Measurements from ENCODE around the gene PLXND1.
"Not testable (repeated sequence)": the region's sequence is repeated elsewhere in the genome, so short reads cannot be mapped to it uniquely, and the experiment has no call there.

The PLXND1 gene

DNA sequence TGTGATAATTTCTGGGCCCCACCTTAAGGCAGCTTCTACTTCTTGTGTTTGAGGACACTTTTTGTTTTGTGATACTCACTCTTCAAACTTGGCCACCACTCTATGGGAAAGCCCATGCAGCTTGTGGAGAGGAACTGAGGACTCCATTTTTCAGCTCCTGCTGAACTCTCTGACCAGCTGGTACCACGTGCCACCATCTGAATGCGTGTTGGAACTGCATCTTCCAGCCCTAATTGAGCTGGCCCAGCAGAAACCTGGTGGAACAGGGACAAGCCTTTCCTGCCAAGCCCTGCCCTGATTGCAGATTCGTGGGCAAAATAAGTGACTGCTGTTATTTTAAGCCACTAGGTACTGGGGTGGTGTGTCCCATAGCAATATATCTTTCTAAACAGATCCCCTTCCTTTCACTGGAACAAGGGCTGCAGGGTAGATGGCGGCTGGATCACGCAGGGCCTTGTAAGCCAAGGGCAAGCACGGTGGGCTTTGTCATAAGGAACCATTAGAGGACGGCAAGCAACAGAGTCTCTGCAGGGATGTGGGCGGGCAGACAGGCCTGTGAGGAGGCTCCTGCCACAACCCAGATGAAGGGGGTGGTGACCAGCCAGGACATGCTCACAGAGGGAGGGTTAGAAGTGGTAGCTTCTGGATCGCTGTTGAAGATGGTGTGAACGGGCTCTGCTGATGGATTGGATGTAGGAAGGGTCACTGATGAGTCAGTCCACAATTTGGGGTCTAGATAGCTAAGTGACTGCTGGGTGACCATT, 54.0 kb downstream of the PLXND1 start:
- DNase-seq (ENCODE audit: low read depth in 1 of 2, low spot score in 1 of 2) = no peak

DNA sequence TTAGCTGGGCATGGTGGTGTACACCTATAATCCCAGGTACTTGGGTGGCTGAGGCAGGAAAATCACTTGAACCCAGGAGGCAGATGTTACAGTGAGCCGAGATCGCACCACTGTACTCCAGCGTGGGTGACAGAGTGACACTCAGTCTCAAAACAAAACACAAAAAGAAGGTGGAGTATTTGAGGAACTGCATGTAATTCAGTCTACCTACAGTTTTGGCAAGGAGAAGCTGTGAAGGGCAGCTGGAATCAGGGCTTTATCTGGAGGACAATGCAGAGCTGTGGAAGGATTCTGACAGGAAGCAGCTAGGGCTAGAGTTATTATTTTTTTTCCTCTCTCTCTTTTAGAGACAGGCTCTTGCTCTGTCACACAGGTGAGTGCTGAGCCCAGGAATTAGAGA, 56.7 kb downstream of the PLXND1 start:
- DNase-seq (ENCODE audit: low read depth in 1 of 2, low spot score in 1 of 2) = no peak

DNA sequence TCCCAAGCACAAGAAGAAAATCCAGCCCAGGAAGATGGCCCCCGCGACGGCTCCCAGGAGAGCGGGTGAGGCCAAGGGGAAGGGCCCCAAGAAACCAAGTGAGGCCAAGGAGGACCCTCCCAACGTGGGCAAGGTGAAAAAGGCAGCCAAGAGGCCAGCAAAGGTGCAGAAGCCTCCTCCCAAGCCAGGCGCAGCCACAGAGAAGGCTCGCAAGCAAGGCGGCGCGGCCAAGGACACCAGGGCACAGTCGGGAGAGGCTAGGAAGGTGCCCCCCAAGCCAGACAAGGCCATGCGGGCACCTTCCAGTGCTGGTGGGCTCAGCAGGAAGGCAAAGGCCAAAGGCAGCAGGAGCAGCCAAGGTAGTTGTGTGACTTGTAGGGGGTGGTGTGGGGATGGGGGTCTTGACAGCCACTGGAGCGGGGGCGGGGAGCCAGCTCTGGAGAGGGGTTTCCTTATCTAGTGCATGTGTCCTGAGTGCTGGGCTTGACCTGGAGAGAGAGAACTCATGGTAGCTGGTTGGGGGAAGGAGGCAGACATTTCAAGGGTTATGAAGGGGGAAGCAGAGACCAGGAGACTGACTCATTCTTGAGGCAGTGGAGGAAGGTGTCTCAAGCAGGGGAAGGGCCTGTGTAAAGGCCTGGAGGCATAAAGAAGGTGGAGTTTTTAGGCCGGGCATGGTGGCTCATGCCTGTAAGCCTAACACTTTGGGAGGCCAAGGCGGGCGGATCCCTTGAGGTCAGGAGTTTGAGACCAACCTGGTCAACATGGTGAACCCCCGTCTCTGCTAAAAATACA, 57.3 kb downstream of the PLXND1 start:
- no peak for DNase-seq (ENCODE audit: low read depth in 1 of 2, low spot score in 1 of 2)

DNA sequence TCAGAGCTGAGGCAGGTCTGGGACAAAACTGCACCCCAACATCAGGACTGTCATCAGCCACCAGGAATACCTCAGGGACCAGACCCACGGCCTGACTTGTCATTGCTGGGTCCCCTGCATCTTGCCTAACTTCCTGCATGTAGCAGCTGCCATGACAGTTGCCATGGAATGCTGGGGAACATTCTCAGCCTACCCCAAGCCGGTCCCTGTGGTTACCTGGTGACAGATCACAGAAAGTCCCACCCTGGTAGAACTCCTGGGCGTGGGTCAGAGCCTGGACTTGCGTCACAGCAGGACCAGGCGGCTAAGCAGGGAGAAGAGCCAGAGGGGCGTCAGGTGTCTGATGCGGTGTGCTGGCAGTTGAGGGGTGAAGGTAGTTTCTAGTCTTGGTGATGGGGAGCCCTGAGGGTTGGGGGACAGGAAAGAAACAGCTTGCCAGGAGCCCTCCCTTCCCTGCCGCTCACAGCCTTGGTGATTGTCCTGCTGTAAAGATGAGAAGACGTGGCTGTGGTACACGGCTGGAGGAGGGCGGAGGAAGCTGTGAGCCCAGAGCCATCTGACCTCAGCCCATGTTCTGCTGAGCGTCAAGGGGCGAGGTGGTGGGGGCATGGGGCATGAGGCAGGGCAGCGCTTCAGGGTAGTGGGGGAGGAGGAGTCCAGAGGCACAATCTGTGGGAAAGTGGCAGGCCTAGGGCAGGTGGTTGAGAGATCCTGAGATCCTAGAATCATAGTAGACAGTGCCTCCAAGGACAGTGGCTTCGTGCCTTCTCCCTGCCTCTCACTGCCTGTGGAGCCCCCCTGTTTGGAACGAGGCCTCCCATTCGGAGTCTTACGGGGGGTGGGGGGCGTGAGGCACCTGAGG, 58.1 kb downstream of the PLXND1 start:
- no peak for DNase-seq (ENCODE audit: low read depth in 1 of 2, low spot score in 1 of 2)

DNA sequence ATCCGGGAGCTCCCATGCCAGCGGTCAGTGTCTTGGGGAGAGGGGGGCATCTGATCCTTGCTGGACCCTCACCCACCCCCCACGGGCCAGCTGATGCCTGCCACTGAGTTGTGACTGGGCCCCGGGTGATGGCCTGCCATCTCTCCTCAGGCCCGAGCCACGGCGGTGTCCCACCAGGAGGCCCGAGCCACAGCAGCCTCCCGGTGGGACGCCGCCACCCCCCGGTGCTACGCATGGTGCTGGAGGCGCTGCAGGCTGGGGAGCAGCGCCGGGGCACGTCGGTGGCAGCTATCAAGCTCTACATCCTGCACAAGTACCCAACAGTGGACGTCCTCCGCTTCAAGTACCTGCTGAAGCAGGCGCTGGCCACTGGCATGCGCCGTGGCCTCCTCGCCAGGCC, 59.2 kb downstream of the PLXND1 start:
- DNase-seq (ENCODE audit: low read depth in 1 of 2, low spot score in 1 of 2) = no peak

DNA sequence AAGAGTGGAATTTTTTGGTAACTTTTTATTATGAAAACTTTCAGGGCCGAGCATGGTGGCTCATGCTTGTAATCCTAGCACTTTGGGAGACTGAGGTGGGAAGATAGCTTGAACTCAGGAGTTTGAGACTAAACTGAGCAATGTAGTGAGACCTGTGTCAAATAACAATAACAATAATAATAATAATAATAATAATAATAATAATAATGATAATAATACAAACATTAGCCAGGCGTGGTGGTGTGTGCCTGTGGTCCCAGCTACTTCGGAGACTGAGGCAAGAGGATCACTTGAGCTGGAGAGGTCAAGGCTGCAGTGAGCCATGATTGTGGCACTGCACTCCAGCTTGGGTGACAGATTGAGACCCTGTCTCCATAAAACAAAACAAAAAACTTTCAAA, 60.5 kb downstream of the PLXND1 start:
- DNase-seq (ENCODE audit: low read depth in 1 of 2, low spot score in 1 of 2) = not testable (repeated sequence)

DNA sequence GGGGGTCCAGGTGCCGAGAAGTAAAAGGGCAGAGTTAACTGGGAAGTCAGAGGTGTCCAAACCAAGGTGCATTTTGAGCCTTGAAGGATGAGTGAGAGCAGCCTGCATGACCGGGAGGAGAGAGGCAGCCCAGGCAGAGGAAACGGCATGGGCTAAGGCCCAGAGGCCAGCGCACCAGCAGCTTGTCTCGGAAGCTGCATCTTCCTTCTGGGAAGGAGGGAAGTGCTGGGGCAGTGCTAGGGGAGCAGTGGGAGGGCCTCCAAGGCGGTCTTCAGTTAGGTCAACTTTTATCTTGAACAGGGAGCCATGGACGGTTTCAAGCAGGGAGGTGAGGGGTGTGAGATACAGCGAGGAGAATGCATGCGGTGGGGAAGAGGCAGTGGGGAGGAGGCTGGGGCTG, 62.5 kb downstream of the PLXND1 start:
- DNase-seq (ENCODE audit: low read depth in 1 of 2, low spot score in 1 of 2) = no peak

DNA sequence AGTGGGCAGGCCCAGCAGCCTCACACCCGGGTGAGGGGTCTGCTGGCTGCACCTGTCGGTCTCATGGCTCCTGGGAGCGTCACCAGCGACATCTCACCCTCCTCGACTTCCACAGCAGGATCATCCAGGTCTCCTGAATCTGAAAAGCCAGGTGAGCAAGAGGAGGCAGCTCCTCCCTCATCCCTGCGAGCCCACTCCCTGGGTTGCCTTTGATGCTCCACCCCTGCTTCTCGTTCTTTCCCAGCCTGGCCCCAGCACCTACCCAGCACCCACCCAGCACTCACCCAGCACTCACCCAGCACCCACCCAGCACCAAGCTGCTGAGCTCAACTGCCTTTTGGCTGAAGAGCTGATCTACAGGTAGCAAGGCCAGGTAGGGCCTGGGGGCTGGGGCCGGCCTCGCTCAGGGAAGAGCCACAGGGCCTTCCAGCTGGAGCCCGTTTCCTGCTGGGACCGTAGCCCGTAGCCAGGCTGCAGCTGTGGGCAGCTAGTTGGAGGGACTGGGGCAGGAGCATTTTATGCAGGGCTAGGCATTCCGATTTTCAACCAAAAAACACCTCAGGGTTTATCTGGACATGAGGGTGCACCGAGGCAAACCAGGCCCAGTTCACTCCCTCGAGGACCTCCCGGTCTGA, 63.2 kb downstream of the PLXND1 start, which contains the start of gene H1-8:
Gene H1-8 (plus strand): TSS at position 20 of the 635 bp plus-strand sequence. CDS start 44 bp downstream, at position 64.
- no peak for DNase-seq (ENCODE audit: low read depth in 1 of 2, low spot score in 1 of 2)

DNA sequence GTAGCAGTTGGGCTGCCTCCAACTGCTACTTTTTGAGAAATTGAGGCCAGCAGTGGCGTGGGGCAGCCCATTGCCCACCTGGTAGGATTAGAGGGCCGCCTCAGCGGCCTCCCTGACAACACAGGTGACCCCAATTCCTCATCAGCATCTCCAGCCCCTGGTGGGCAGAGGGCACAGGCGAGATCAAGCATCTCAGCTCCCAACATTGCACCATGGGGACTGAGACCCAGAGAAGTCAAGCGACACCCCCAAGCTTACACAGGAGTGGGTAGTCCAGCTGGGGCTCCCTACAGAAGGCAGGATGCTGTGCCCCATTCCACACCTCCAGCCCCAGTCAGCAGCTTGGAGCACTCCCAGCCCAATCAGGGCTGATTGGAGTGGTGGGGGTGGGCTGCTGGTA, 63.7 kb downstream of the PLXND1 start:
- no peak for DNase-seq (ENCODE audit: low read depth in 1 of 2, low spot score in 1 of 2)

DNA sequence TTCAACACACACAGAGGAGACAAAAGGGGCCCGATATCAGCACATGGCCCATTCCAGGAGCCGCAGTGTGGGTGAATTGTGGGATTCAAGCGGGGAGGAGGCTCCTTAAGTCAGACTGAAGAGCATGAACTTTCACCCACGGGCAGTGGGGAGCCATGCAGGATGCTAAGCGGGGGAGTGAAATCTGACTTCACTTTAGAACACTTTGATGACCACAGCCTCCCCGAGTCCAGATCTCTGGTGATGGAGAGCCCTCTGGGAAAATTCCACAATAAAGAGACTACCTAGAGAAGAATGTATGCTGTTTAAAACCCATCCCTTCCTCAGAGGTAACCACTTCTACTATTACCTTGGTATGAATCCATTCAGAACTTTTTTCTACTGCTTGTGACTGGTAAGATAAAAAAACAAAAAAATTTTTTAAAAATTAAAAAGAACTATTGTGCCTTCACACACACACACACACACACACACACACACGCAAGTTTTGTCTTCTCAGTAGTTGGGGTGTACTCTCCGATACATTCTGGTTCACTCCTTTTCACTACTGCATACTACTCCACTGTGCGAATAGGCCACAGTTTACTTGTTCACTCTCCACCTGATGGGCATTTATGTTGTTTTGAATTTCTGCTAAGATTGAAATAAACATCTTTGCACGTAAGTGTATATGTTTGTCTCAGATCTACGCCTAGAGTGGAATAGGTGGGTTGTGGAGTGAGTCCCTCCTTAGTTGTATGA, 65.5 kb downstream of the PLXND1 start:
- DNase-seq (ENCODE audit: low read depth in 1 of 2, low spot score in 1 of 2) = no peak

DNA sequence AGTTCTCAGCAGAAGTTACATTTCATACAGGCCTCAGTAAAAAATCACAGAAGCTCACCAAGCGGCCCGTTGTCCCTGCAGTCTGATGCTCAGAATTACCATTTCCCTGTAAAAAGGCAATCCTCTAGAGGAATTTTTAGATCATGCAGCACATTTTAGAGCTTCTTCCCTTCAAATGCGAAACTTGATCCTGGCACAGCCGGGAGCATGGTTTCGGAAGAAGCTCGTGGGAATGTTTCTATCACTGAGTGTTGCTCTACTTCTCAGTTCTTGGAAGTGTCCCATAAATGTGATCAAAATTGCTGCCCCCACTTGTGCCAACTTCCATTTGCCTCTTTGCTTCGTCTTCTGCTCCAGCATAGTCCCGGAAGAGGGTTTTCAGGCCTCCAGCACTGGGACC, 67.3 kb downstream of the PLXND1 start:
- no peak for DNase-seq (ENCODE audit: low read depth in 1 of 2, low spot score in 1 of 2)

DNA sequence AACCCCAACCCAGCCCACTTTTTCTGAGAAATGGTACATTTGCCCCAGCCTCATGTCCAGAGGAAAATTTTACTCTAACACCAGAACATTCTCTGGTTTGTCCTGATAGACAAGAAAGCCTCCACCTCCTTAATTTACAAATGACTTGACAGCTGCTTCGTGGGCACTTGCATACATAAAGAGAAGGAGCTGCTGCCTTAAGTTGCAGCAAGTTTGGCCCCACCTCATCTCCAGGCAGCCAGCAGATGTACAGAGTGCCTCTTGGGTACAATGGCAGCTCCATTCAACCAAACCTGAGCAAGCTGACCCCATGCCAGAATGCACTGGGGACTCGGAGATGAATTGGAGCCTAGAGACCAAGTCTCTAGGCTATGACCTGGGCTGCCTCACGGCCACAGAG, 69.7 kb downstream of the PLXND1 start:
- no peak for DNase-seq (ENCODE audit: low read depth in 1 of 2, low spot score in 1 of 2)

DNA sequence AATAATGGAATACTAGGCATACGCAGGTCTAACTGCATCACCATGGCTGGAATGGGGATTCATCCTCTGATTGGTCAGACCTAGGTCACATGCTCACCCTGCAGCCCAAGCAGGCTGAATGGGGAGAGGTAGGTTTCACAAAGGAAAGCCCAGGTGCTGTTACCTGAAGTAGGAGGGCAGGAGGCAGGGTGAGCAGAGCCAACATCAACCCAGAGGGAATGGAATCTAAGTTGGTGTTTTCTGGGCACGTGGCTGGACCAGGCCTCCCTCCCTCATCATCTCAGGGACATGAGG, 70.2 kb downstream of the PLXND1 start:
- DNase-seq (ENCODE audit: low read depth in 1 of 2, low spot score in 1 of 2) = no peak

DNA sequence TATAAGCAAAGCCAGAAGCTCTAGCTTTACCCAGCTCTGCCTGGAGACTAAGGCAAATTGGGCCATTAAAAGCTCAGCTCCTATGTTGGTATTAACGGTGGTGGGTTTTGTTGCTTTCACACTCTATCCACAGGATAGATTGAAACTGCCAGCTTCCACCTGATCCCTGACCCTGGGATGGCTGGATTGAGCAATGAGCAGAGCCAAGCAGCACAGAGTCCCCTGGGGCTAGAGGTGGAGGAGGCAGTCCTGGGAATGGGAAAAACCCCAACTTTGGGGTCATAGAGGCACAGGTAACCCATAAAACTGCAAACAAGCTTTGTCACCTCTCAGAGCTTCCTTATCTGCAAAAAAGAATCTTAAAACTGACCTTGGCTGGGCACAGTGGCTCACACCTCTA, 71.4 kb downstream of the PLXND1 start:
- DNase-seq (ENCODE audit: low read depth in 1 of 2, low spot score in 1 of 2) = no peak

DNA sequence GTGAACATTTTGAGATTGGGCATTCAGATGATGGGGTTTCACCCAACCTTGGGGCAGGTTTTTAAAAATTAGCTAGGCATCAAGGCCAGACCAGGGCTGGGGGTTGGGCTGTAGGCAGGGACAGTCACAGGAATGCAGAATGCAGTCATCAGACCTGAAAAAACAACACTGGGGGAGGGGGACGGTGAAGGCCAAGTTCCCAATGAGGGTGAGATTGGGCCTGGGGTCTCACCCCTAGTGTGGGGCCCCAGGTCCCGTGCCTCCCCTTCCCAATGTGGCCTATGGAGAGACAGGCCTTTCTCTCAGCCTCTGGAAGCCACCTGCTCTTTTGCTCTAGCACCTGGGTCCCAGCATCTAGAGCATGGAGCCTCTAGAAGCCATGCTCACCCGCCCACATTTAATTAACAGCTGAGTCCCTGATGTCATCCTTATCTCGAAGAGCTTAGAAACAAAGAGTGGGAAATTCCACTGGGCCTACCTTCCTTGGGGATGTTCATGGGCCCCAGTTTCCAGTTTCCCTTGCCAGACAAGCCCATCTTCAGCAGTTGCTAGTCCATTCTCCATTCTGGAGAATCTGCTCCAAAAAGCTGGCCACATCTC, 71.9 kb downstream of the PLXND1 start:
- DNase-seq (ENCODE audit: low read depth in 1 of 2, low spot score in 1 of 2) = no peak

DNA sequence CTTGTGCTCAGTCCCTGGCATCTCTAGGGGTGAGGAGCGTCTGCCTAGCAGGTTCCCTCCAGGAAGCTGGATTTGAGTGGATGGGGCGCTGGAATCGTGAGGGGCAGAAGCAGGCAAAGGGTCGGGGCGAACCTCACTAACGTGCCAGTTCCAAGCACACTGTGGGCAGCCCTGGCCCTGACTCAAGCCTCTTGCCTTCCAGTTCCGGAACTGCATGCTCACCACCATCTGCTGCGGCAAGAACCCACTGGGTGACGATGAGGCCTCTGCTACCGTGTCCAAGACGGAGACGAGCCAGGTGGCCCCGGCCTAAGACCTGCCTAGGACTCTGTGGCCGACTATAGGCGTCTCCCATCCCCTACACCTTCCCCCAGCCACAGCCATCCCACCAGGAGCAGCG, 73.1 kb downstream of the PLXND1 start:
- no peak for DNase-seq (ENCODE audit: low read depth in 1 of 2, low spot score in 1 of 2)

DNA sequence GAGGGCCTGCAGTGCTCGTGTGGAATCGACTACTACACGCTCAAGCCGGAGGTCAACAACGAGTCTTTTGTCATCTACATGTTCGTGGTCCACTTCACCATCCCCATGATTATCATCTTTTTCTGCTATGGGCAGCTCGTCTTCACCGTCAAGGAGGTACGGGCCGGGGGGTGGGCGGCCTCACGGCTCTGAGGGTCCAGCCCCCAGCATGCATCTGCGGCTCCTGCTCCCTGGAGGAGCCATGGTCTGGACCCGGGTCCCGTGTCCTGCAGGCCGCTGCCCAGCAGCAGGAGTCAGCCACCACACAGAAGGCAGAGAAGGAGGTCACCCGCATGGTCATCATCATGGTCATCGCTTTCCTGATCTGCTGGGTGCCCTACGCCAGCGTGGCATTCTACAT, 74.2 kb downstream of the PLXND1 start:
- no peak for DNase-seq (ENCODE audit: low read depth in 1 of 2, low spot score in 1 of 2)

DNA sequence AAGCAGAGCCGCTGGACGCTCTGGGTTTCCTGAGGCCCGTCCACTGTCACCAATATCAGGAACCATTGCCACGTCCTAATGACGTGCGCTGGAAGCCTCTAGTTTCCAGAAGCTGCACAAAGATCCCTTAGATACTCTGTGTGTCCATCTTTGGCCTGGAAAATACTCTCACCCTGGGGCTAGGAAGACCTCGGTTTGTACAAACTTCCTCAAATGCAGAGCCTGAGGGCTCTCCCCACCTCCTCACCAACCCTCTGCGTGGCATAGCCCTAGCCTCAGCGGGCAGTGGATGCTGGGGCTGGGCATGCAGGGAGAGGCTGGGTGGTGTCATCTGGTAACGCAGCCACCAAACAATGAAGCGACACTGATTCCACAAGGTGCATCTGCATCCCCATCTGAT, 74.8 kb downstream of the PLXND1 start:
- DNase-seq (ENCODE audit: low read depth in 1 of 2, low spot score in 1 of 2) = no peak

DNA sequence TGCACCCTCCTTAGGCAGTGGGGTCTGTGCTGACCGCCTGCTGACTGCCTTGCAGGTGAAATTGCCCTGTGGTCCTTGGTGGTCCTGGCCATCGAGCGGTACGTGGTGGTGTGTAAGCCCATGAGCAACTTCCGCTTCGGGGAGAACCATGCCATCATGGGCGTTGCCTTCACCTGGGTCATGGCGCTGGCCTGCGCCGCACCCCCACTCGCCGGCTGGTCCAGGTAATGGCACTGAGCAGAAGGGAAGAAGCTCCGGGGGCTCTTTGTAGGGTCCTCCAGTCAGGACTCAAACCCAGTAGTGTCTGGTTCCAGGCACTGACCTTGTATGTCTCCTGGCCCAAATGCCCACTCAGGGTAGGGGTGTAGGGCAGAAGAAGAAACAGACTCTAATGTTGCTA, 75.7 kb downstream of the PLXND1 start:
- no peak for DNase-seq (ENCODE audit: low read depth in 1 of 2, low spot score in 1 of 2)

DNA sequence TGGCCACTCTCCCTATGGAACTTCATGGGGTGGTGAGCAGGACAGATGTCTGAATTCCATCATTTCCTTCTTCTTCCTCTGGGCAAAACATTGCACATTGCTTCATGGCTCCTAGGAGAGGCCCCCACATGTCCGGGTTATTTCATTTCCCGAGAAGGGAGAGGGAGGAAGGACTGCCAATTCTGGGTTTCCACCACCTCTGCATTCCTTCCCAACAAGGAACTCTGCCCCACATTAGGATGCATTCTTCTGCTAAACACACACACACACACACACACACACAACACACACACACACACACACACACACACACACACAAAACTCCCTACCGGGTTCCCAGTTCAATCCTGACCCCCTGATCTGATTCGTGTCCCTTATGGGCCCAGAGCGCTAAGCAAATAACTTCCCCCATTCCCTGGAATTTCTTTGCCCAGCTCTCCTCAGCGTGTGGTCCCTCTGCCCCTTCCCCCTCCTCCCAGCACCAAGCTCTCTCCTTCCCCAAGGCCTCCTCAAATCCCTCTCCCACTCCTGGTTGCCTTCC, 76.2 kb downstream of the PLXND1 start:
- DNase-seq (ENCODE audit: low read depth in 1 of 2, low spot score in 1 of 2) = no peak

All from activated CD4-positive, alpha-beta T cell treated with anti-CD3 and anti-CD28 coated beads, Interleukin-2, amount 50 U/mL, for 24 hours (primary cell).